Measurements from ENCODE around the gene NOP56. TPM values are rescaled to one million over a fixed set of nuclear protein-coding genes. Genes with fewer than 3 reads are reported as not detected.

The NOP56 gene
- total and polyA plus RNA-seq, 2 experiments from 2014 or later: 123 to 149 TPM

DNA sequence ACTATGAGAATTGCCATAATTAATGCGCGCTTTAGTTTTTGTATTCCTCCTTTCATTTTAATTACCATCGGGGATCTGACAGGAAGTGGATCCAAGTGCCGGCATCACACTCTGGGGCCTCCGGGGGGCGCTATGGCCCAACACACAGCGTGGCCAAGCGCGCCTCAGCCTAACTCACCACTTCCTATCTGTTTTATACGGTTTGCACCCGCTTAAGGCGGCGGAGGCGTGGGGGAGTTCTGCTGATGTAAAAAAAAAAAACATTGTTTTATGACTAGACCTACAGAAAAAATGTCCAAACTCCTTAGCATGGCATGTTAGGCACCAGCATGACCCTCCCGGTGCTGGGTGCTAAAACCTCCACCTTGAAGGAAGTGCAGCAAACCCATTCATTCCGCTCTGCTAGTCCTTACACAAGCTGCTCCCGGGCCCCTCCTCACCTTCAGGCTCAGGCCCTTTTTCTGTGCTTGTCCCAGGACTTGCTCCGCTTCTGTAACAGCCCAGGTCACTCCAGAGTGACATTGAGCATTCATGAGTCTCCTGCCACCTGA lies 35.7 kb downstream of the NOP56 start:
- DNase-seq: peak; percentile 59
- Histone ChIP-seq H3K9me3 (ENCODE audit: low read depth) (no peaks in the 10 kb centered on the region), H3K79me2 (ENCODE audit: insufficient read depth) (no peaks in the 10 kb centered on the region), H3K4me2 (ENCODE audit: unreplicated experiment) (no peak overlapping the region), H3K9me2 (ENCODE audit: insufficient read depth) (no peaks in the 10 kb centered on the region), H3K27me3 (replicated peaks; ENCODE audit: insufficient read depth) (peaks cover 14% of the 10 kb centered on the region), H3K4me1 (ENCODE audit: insufficient read depth) (no peaks in the 10 kb centered on the region), H3K9ac (no peak overlapping the region), H4K20me1 (ENCODE audit: insufficient read depth) (no peaks in the 10 kb centered on the region), H3K4me3 (no peak overlapping the region), H3K36me3 (ENCODE audit: low read depth) (no peaks in the 10 kb centered on the region), H2AFZ (no peak overlapping the region), H3F3A (ENCODE audit: insufficient read depth) (no peaks in the 10 kb centered on the region), H3K27ac (no peak overlapping the region)
- 28% methylated on average over 18 of the region's 18 CpGs for WGBS, 2 experiments (ENCODE audit: low coverage in 1 of 2, low lambda C conversion rate in 2 of 2, missing lambda C conversion rate in 2 of 2)
- TF ChIP-seq EZH2phosphoT487 (IDR thresholded peaks at IDR 0.05; ENCODE audit: insufficient read depth, low read depth) (no peak), EZH2 (IDR thresholded peaks at IDR 0.05; ENCODE audit: insufficient read depth, poor library complexity, severe bottlenecking) (no peak)
- in situ Hi-C loops (cut with MboI): no loop called here

DNA sequence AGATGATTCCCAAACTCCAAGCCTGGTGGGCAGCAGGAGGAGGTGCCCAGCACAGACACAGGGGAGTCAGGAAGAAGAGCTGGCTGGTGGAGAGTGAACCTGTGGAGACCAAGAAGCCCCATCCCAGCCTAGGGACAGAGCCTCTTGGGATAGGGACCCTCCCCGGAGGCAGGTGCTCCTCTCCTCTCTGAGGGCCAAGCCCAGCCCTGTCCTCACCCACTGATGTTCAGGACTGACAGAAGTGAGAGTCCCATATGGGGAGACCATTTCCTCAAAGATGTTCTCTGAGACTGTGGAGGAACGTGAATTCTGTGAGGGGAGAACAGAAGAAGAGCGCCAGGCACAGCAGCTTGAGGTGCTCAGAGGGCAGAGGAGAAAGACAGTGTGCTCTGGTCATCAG lies 37.8 kb downstream of the NOP56 start:
- Histone ChIP-seq H3K27ac (no peak overlapping the region), H3K9me3 (ENCODE audit: low read depth) (no peaks in the 10 kb centered on the region), H3K27me3 (replicated peaks; ENCODE audit: insufficient read depth) (peaks cover 32% of the 10 kb centered on the region), H4K20me1 (ENCODE audit: insufficient read depth) (no peaks in the 10 kb centered on the region), H2AFZ (no peak overlapping the region), H3K4me2 (ENCODE audit: unreplicated experiment) (no peak overlapping the region), H3K9ac (no peak overlapping the region), H3K79me2 (ENCODE audit: insufficient read depth) (no peaks in the 10 kb centered on the region), H3K4me3 (no peak overlapping the region), H3K9me2 (ENCODE audit: insufficient read depth) (no peaks in the 10 kb centered on the region), H3F3A (ENCODE audit: insufficient read depth) (no peaks in the 10 kb centered on the region), H3K4me1 (ENCODE audit: insufficient read depth) (no peaks in the 10 kb centered on the region), H3K36me3 (ENCODE audit: low read depth) (no peaks in the 10 kb centered on the region)
- in situ Hi-C loops (cut with MboI): no loop called here
- no peak for TF ChIP-seq EZH2 (IDR thresholded peaks at IDR 0.05; ENCODE audit: insufficient read depth, poor library complexity, severe bottlenecking)
- no peak for TF ChIP-seq EZH2phosphoT487 (IDR thresholded peaks at IDR 0.05; ENCODE audit: insufficient read depth, low read depth)
- WGBS, 2 experiments (ENCODE audit: low coverage in 1 of 2, low lambda C conversion rate in 2 of 2, missing lambda C conversion rate in 2 of 2): 91 to 92% methylated on average over 3 of the region's 3 CpGs
- DNase-seq: no peak

DNA sequence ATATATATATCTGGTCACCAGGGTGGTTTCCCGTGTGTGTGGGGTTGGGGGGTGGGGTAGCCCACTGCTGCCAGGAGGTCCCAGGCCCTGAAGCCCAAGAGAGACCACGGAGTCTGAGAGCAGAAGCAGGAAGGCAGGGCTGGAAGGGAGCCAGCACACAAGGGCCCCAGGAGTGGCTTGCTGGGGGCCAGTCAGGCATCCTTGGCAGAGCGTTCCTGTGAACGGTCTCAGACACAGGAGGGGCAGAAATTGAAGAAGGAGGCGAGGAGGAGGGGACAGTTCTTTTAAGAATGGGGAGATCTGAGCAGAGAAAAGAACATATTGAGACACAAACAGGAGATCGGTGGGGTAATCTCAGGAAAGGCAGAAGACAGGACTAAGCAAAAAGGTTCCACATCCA lies 38.3 kb downstream of the NOP56 start:
- H3K9me3 ChIP-seq (ENCODE audit: low read depth): no peaks in the 10 kb centered on the region
- no peaks in the 10 kb centered on the region for H3F3A ChIP-seq (ENCODE audit: insufficient read depth)
- no peak overlapping the region for H2AFZ ChIP-seq
- no peak overlapping the region for H3K4me3 ChIP-seq
- no peaks in the 10 kb centered on the region for H3K9me2 ChIP-seq (ENCODE audit: insufficient read depth)
- H3K36me3 ChIP-seq (ENCODE audit: low read depth): no peaks in the 10 kb centered on the region
- TF ChIP-seq EZH2phosphoT487 (IDR thresholded peaks at IDR 0.05; ENCODE audit: insufficient read depth, low read depth) (no peak), EZH2 (IDR thresholded peaks at IDR 0.05; ENCODE audit: insufficient read depth, poor library complexity, severe bottlenecking) (no peak)
- DNase-seq: no peak
- no peak overlapping the region for H3K27ac ChIP-seq
- no peaks in the 10 kb centered on the region for H3K79me2 ChIP-seq (ENCODE audit: insufficient read depth)
- H4K20me1 ChIP-seq (ENCODE audit: insufficient read depth): no peaks in the 10 kb centered on the region
- H3K4me2 ChIP-seq (ENCODE audit: unreplicated experiment): no peak overlapping the region
- no peaks in the 10 kb centered on the region for H3K4me1 ChIP-seq (ENCODE audit: insufficient read depth)
- peaks cover 33% of the 10 kb centered on the region for H3K27me3 ChIP-seq (replicated peaks; ENCODE audit: insufficient read depth)
- in situ Hi-C loops (cut with MboI): no loop called here
- 73 to 82% methylated on average over 5 to 6 of the region's 6 CpGs for WGBS, 2 experiments (ENCODE audit: low coverage in 1 of 2, low lambda C conversion rate in 2 of 2, missing lambda C conversion rate in 2 of 2)
- no peak overlapping the region for H3K9ac ChIP-seq

DNA sequence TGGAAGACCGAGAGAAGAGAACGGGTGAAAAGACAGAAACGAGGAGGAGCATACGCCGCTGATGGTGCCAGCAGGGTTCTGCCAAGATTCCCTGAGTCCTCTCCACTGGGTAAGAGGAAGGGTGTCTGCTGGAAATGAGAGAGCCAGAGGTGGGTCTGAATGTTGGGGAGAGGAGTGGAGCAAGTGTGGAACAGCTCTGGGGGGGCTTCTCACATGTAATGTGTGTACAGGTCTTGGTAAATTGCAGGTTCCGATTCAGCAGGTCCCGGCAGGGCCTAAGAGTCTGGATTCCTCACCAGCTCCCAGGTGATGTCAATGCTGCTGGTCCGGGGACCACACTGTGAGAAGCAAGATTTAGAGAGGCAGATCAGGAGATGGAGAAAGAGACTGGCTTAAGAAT lies 38.7 kb downstream of the NOP56 start:
- no peaks in the 10 kb centered on the region for H3K36me3 ChIP-seq (ENCODE audit: low read depth)
- 84 to 85% methylated on average over 8 of the region's 8 CpGs for WGBS, 2 experiments (ENCODE audit: low coverage in 1 of 2, low lambda C conversion rate in 2 of 2, missing lambda C conversion rate in 2 of 2)
- H3K27ac ChIP-seq: no peak overlapping the region
- TF ChIP-seq EZH2phosphoT487 (IDR thresholded peaks at IDR 0.05; ENCODE audit: insufficient read depth, low read depth): no peak
- no peak for TF ChIP-seq EZH2 (IDR thresholded peaks at IDR 0.05; ENCODE audit: insufficient read depth, poor library complexity, severe bottlenecking)
- H3K4me3 ChIP-seq: no peak overlapping the region
- in situ Hi-C loops (cut with MboI): no loop called here
- peaks cover 36% of the 10 kb centered on the region for H3K27me3 ChIP-seq (replicated peaks; ENCODE audit: insufficient read depth)
- H3F3A ChIP-seq (ENCODE audit: insufficient read depth): no peaks in the 10 kb centered on the region
- H3K4me2 ChIP-seq (ENCODE audit: unreplicated experiment): no peak overlapping the region
- no peaks in the 10 kb centered on the region for H3K4me1 ChIP-seq (ENCODE audit: insufficient read depth)
- no peaks in the 10 kb centered on the region for H3K9me2 ChIP-seq (ENCODE audit: insufficient read depth)
- no peaks in the 10 kb centered on the region for H3K79me2 ChIP-seq (ENCODE audit: insufficient read depth)
- no peaks in the 10 kb centered on the region for H4K20me1 ChIP-seq (ENCODE audit: insufficient read depth)
- no peak for DNase-seq
- H3K9me3 ChIP-seq (ENCODE audit: low read depth): no peaks in the 10 kb centered on the region
- no peak overlapping the region for H2AFZ ChIP-seq
- H3K9ac ChIP-seq: no peak overlapping the region

DNA sequence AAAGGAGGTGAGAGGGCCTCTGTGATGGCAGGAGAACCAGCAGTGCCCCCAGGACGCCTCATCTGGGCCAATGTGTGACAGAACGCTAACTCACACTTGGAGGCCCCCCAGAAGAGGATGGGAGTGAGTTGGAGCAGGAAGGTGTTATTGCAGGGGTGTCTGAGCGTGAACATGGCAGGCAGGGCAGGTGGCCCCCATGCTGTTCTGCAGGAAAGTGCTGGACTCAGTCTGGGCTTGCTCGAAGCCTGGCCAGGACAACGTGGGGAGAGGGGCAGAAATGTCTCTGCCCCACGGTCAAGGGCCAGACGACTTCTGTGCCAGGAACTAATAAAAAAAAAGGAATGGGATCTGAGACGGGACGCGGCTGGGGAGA lies 39.2 kb downstream of the NOP56 start:
- H3K27ac ChIP-seq: no peak overlapping the region
- H3K4me2 ChIP-seq (ENCODE audit: unreplicated experiment): no peak overlapping the region
- H3K4me3 ChIP-seq: no peak overlapping the region
- H3K9ac ChIP-seq: no peak overlapping the region
- no peak for DNase-seq
- H3K9me2 ChIP-seq (ENCODE audit: insufficient read depth): no peaks in the 10 kb centered on the region
- in situ Hi-C loops (cut with MboI): no loop called here
- H3K79me2 ChIP-seq (ENCODE audit: insufficient read depth): no peaks in the 10 kb centered on the region
- no peak overlapping the region for H2AFZ ChIP-seq
- TF ChIP-seq EZH2phosphoT487 (IDR thresholded peaks at IDR 0.05; ENCODE audit: insufficient read depth, low read depth): no peak
- no peak for TF ChIP-seq EZH2 (IDR thresholded peaks at IDR 0.05; ENCODE audit: insufficient read depth, poor library complexity, severe bottlenecking)
- H3K9me3 ChIP-seq (ENCODE audit: low read depth): no peaks in the 10 kb centered on the region
- H4K20me1 ChIP-seq (ENCODE audit: insufficient read depth): no peaks in the 10 kb centered on the region
- no peaks in the 10 kb centered on the region for H3F3A ChIP-seq (ENCODE audit: insufficient read depth)
- no peaks in the 10 kb centered on the region for H3K4me1 ChIP-seq (ENCODE audit: insufficient read depth)
- H3K27me3 ChIP-seq (replicated peaks; ENCODE audit: insufficient read depth): peaks cover 36% of the 10 kb centered on the region
- 79 to 82% methylated on average over 10 of the region's 10 CpGs for WGBS, 2 experiments (ENCODE audit: low coverage in 1 of 2, low lambda C conversion rate in 2 of 2, missing lambda C conversion rate in 2 of 2)
- no peaks in the 10 kb centered on the region for H3K36me3 ChIP-seq (ENCODE audit: low read depth)

Data from GM23248 (cell line).